Activated T-cell treated with anti-CD3 and anti-CD28 coated beads for 1 hour (primary cell): ENCODE measurements around the gene MTREX.

Experiments
- DNase-seq: peaks from one replicate; pipeline ENCODE4 v3.0.0-alpha.2; 2020; ENCODE audit warnings: low read depth

Gene MTREX

DNA sequence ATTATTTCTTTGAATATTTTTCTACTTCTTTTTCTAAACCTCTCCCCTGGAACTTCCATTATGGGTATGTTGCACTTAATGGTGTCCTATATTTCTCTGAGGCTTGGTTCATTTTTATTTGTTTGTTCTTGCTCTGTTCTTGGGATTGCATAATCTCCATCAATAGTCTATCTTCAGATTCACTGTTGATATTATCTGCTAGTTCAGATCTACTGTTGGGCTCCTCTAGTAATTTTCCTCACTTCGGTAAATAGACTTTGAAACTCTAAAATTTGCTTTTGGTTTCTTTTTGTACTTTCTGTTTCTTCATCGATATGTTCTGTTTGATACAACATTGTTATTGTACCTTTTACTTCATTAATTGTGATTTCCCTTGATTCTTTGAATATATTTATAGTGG lies 76.3 kb downstream of the MTREX start:
- no peak for DNase-seq

- DNase-seq: no peak
These were observed 77.4 kb downstream of the MTREX start for GRCh38 chr5:55385227-55385626.

DNA sequence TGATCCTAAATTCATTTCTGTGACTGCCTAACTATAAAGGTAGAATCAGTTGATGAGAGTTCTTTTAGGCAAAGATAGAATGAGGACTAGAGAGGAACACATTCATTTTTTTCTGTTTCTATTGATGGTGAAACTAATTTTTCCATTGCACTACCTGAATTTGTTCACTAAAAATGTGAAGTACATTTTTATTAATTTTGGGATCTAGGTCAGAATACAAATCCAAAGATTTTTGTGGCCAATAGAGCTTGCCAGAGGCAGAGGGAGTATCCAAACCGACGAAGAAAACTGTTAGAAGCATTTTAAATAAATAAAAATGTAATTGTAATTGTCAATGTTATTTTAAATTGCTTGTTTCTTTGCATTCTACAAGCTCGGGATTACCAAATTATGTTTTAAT lies 78.1 kb downstream of the MTREX start:
- DNase-seq: no peak

- no peak for DNase-seq
These were observed 78.6 kb downstream of the MTREX start for GRCh38 chr5:55386356-55386755.

- DNase-seq: no peak
These were observed 80.1 kb downstream of the MTREX start for GRCh38 chr5:55387865-55388264.

DNA sequence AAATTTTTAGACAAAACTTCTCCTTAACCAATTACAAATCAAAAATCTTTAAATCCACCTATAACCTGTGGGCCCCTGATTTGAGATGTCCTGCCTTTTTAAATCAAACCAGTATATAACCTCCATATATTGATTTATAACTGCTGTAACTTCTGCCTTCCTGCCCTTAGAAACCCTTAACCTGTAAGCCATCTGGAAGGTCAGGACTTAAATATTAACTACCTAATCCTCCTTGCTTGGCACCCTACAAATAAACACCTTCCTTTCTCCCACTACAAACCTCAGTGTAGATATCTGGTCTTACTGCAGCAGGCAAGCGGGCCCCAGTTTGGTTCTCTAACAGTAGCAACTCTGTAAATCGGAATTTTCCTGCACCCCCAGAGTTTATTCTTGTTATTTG lies 83.9 kb downstream of the MTREX start:
- DNase-seq: no peak

- no peak for DNase-seq
These were observed 84.9 kb downstream of the MTREX start for GRCh38 chr5:55392669-55393068.

- DNase-seq: no peak
These were observed 85.8 kb downstream of the MTREX start for GRCh38 chr5:55393501-55394175.

DNA sequence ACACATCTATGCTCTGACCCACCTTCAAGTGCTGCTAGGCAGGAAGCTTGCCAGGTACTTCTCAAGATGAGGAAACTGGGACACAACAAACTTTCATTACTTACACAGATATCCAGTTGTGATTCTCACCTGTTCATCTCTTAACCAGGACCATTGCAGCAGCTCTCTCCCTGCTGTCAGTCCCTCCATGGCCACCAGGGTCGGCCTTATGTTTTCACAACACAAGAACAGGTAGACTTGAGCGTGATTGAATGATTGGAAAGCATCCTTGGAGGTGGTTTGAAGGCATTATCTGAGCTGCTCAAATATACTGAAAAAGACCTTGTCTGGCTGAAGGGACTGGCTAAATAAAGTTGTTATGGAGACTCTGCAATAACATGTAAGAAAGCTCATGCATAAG lies 94.4 kb downstream of the MTREX start:
- DNase-seq: no peak

DNA sequence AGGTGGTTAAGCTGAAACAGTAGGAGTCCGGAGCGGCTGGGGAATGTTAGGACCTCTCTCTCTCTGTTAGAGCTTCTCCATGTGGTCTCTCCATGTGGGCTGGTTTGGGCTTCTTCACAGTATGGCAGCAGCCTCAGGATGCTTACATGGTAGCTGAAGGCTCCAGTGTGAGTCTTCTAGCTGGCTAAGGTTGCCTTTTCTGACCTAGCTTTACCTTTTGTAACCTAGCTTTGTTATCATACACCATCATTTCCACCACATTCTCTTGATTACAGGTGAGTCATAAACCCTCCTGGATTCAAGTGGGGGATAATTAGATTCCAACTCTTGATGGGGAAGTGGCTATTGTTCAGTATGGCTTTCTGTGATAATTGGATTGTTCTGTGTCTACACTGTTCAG lies 98.5 kb downstream of the MTREX start:
- no peak for DNase-seq

DNA sequence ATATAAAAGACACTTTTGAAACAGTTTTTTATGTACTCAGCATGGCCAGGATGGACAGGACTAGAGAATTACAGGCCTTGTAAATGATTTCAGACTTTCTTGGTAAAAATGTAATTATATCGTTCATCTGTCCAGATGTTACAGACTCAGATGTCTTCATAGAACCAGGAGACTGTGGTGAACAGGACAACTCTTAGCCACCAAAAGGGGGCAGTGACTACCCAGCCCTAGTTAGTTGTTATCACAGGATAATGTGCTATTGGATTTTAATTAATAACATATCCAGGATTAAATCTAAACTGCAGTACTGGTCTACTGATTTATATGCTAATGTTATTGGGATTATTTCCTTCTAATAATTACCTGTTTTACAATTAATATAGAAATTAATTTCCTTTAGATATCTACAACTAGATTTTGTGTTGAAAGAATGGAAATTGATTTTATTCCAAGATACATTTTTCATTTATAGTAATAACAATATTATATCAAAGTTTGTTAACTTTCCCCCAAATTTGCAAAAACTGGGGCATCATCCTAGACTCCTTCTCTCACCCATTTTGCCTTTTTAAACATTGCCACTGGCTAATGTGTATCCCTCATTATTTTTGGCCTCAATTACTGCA lies 99.4 kb downstream of the MTREX start:
- no peak for DNase-seq

GRCh38 chr5:55407984-55408383 lies 100.2 kb downstream of the MTREX start:
- no peak for DNase-seq

GRCh38 chr5:55409775-55410174 lies 102.0 kb downstream of the MTREX start:
- no peak for DNase-seq

DNA sequence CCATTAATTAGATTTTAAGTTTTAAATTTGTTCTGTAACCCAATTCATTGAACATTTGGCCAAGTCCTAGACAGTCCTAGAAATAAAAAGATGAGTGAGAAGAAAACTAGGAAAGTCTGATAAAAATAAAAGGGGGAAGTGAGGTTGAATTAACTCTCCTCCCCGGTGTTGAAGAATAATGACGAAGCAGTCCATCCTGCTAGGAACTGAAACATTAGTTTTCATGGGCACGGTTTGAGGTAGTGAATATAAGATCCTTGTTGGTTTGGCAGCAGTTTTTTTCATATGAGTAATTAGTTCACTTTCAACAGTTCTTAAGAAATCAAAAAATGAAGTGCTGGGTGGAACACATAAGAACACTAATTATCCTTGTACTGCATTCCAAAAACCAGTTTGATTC lies 103.1 kb downstream of the MTREX start:
- DNase-seq: no peak

DNA sequence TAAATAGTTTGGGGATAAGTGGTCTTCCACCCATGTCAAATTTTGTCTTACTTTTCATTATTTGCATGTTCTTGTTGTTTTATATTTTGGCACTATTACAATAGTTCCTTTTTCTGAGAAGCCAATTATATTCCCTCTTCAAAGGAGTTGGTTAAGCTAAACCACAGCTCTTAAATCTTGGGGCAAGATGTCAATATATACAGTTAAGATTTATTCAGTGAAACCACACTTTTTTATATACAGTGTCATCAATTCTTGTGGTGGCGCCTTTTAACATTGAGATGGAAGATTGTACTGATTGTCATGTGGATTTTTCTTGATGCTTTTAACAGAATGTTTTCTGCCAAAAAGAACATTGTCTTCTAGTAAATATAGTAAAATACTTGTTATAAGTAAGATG lies 104.1 kb downstream of the MTREX start:
- DNase-seq: no peak

DNA sequence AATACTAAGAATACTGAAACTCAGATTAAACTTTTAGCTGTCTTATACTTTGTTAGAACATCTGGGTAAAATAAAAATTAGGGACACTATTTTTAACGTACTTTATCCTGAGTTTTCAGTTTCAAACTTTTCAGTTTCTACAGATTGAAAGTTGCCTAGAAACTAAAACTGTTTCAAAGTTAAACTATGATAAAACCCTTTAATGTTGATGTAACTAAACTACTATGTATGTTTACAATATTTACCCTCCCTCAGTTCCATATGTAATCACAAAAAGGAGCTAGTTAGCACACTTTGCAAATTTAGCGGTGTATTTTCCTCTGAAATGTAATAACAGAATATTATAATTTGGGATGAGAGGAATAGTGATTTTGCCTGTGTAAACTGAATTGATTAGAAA lies 105.9 kb downstream of the MTREX start:
- no peak for DNase-seq

GRCh38 chr5:55415071-55415470 lies 107.3 kb downstream of the MTREX start:
- DNase-seq: no peak

- DNase-seq: no peak
These were observed 108.5 kb downstream of the MTREX start for GRCh38 chr5:55416306-55416705.

- no peak for DNase-seq
These were observed 111.5 kb downstream of the MTREX start for GRCh38 chr5:55418994-55419968.

GRCh38 chr5:55421074-55421529 lies 113.3 kb downstream of the MTREX start:
- DNase-seq: no peak

- DNase-seq: no peak
These were observed 118.7 kb downstream of the MTREX start for GRCh38 chr5:55426455-55426854.

DNA sequence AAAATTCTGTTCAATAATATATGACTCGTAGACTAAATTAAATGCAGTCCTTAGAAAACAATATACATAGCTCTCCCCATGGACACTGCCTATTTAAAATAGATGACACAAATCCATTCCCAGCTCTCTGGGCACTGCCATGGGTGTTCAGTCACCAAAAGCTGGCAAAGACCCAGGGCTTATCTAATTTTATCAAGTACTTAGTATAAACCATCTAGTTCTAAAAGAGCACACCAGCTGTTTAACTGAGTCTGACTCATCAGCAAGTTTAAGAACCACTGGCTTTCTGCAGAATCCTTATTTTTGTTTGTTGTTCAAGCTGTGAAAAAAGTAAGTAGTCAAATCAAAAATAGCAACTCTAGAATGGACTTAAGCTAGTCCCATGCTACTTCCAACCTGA lies 119.4 kb downstream of the MTREX start:
- no peak for DNase-seq

- no peak for DNase-seq
These were observed 121.4 kb downstream of the MTREX start for GRCh38 chr5:55429221-55429612.
